ENCODE data around the gene LCE7A. TPM values are rescaled to one million over a fixed set of nuclear protein-coding genes. Genes with fewer than 3 reads are reported as not detected.

The LCE7A gene
- total RNA-seq, 1 experiment from 2014 or later = not detected

DNA sequence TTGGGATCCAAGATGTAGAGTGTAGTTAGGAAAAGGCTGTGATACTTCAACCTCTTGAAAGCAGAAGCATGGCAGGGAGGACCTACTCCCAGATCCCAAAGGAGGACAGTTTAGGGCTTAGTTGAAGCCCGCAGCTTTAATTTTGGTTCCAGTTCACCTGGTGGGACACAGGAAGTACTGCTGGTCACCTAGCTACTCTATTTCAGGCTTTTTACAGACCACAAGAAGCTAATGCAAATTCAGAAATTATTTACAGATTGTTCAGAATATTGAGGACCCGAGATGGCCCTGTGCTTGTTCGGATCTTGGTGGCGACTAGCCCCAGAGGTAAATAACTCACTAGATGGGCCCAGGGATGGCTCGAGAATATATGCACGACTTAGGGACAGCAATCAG lies 11.9 kb downstream of the LCE7A start:
- Histone ChIP-seq H4K20me1 (ENCODE audit: control insufficient read depth, insufficient read depth, insufficient read length) (no peaks in the 10 kb centered on the region), H3K14ac (ENCODE audit: insufficient read depth, low read length) (no peak overlapping the region), H3K56ac (ENCODE audit: insufficient read length, low read depth, low read length) (no peak overlapping the region), H3K9ac (ENCODE audit: extremely low read depth, insufficient read length, low read length) (no peak overlapping the region), H2BK120ac (ENCODE audit: low read depth, low read length, poor library complexity, severe bottlenecking) (no peak overlapping the region), H3K18ac (ENCODE audit: insufficient read length, low read depth, low read length) (no peak overlapping the region), H2BK12ac (ENCODE audit: insufficient read length, low read depth, low read length) (no peak overlapping the region), H3K4ac (ENCODE audit: low read depth, low read length) (no peak overlapping the region), H4K8ac (replicated peaks; ENCODE audit: insufficient read length, low read depth, low read length) (no peak overlapping the region), H3K27me3 (ENCODE audit: insufficient read depth, low read length) (no peaks in the 10 kb centered on the region), H2BK5ac (ENCODE audit: insufficient read length, low read length) (no peak overlapping the region), H3K4me1 (ENCODE audit: insufficient read depth, low read length) (no peaks in the 10 kb centered on the region), H2AK5ac (ENCODE audit: insufficient read length, low read length) (no peak overlapping the region), H3K9me3 (ENCODE audit: control insufficient read depth, low read depth, low read length) (no peaks in the 10 kb centered on the region), H2AFZ (ENCODE audit: low read length) (no peak overlapping the region), H2BK15ac (ENCODE audit: low read depth, low read length) (no peak overlapping the region), H4K5ac (ENCODE audit: insufficient read length, low read depth, low read length) (no peak overlapping the region), H3T11ph (ENCODE audit: low read length) (no peak overlapping the region), H2BK20ac (ENCODE audit: low read depth, low read length, poor library complexity, severe bottlenecking) (no peak overlapping the region), H3K79me2 (ENCODE audit: insufficient read depth, low read length) (no peaks in the 10 kb centered on the region), H3K23ac (ENCODE audit: insufficient read length, low read depth, low read length) (no peak overlapping the region), H3K27ac (ENCODE audit: insufficient read length, low read depth, low read length) (no peak overlapping the region), H3K4me2 (ENCODE audit: insufficient read depth, insufficient read length, low read length) (no peak overlapping the region), H3K23me2 (ENCODE audit: insufficient read length, low read depth, low read length, poor library complexity, severe bottlenecking) (no peaks in the 10 kb centered on the region), H3K79me1 (ENCODE audit: insufficient read depth, low read depth, low read length, poor library complexity, severe bottlenecking) (no peaks in the 10 kb centered on the region), H4K91ac (ENCODE audit: insufficient read length, low read depth, low read length) (no peak overlapping the region)
- DNase-seq = no peak
- WGBS (ENCODE audit: extremely low coverage, insufficient read length, low lambda C conversion rate) = no CpG with 5 or more reads among the region's 6 CpGs
- H3K27me3 Mint-ChIP-seq (ENCODE audit: low read depth) = no peaks in the 10 kb centered on the region; the same call in none of the 2 replicates
- no peak overlapping the region for H3K27ac Mint-ChIP-seq
- H3K4me1 Mint-ChIP-seq = no peaks in the 10 kb centered on the region
- peaks cover 10 to 13% of the 10 kb centered on the region in 2 experiments for H3K9me3 Mint-ChIP-seq
- TF ChIP-seq, protein P1, sequence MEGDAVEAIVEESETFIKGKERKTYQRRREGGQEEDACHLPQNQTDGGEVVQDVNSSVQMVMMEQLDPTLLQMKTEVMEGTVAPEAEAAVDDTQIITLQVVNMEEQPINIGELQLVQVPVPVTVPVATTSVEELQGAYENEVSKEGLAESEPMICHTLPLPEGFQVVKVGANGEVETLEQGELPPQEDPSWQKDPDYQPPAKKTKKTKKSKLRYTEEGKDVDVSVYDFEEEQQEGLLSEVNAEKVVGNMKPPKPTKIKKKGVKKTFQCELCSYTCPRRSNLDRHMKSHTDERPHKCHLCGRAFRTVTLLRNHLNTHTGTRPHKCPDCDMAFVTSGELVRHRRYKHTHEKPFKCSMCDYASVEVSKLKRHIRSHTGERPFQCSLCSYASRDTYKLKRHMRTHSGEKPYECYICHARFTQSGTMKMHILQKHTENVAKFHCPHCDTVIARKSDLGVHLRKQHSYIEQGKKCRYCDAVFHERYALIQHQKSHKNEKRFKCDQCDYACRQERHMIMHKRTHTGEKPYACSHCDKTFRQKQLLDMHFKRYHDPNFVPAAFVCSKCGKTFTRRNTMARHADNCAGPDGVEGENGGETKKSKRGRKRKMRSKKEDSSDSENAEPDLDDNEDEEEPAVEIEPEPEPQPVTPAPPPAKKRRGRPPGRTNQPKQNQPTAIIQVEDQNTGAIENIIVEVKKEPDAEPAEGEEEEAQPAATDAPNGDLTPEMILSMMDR (conservative IDR thresholded peaks at IDR 0.05) = no peak
- H3K4me3 Mint-ChIP-seq = no peak overlapping the region; a peak in 1 of 5 replicates
- H3K36me3 Mint-ChIP-seq (ENCODE audit: insufficient read depth in 1 of 3, low read depth in 3 of 3) = no peaks in the 10 kb centered on the region

All from H9 (cell line).